ENCODE data around the gene CMSS1.

DNA sequence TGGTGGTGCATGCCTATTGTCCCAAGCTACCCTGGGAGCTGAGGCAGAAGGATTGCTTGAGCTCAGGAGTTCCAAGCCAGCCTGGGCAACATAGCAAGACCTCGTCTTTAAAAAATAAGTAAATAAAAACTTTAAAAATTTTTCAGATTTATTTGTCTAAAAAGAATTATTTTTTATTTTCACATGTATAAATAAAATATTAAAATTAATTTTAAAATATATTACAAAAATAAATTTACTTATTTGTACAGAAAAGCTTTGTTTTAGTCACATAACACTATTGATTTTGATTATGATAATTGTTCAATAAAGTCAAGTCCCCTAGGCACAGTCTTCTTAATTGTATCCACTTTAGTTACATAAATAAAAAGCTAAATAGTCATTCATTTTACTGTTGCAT is 211.4 kb downstream of the CMSS1 start:
- no peak for TF ChIP-seq POLR2A (IDR thresholded peaks at IDR 0.05)
- TF ChIP-seq, protein P1, sequence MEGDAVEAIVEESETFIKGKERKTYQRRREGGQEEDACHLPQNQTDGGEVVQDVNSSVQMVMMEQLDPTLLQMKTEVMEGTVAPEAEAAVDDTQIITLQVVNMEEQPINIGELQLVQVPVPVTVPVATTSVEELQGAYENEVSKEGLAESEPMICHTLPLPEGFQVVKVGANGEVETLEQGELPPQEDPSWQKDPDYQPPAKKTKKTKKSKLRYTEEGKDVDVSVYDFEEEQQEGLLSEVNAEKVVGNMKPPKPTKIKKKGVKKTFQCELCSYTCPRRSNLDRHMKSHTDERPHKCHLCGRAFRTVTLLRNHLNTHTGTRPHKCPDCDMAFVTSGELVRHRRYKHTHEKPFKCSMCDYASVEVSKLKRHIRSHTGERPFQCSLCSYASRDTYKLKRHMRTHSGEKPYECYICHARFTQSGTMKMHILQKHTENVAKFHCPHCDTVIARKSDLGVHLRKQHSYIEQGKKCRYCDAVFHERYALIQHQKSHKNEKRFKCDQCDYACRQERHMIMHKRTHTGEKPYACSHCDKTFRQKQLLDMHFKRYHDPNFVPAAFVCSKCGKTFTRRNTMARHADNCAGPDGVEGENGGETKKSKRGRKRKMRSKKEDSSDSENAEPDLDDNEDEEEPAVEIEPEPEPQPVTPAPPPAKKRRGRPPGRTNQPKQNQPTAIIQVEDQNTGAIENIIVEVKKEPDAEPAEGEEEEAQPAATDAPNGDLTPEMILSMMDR (IDR thresholded peaks at IDR 0.05), result no peak

All from heart left ventricle (tissue), 13 donors.